CD4-positive, alpha-beta T cell (primary cell): ENCODE data around the gene SLC35B4. TPM values are rescaled to one million over a fixed set of nuclear protein-coding genes. Genes with fewer than 3 reads are reported as not detected.

Experiments
- ATAC-seq: fragments of 200-7000 bp; cut with Tn5 transposase; one replicate; pipeline ENCODE4 v1.10.0; 2022; ENCODE audit warnings: mild to moderate bottlenecking; ENCODE audit not compliant: poor library complexity
- CTCF ChIA-PET: fragments of 350-600 bp; sonication (Branson Sonifier 250); formaldehyde crosslinking; loops from one replicate; lab custom pipeline; 2021; ENCODE audit warnings: antibody characterized with exemption, inconsistent platforms; lab: Charles Lee
- POLR2A ChIA-PET: fragments of 350-600 bp; sonication (Branson Sonifier 250); formaldehyde crosslinking; loops from one replicate; lab custom pipeline; 2021; ENCODE audit warnings: antibody characterized with exemption, inconsistent platforms; lab: Charles Lee
- DNase-seq, 14 experiments: peaks; one replicate each; pipeline ENCODE4 v3.0.0-alpha.2; 2013 to 2020; ENCODE audit warnings: mixed read lengths in 2 of 14
- H3K27ac ChIP-seq, 2 donors: one replicate each; pipeline versions ENCODE4 v1.5.1 to v1.7.0; 2013; ENCODE audit warnings: low read length in 2 of 2, low read depth in 1 of 2, mild to moderate bottlenecking in 1 of 2
- H3K27me3 ChIP-seq, 2 experiments: 1 replicate in 1 of 2; 2 replicates in 1 of 2; pipeline versions ENCODE4 v1.6.1 to v1.7.0; 2013; ENCODE audit warnings: low read length in 2 of 2, control low read depth in 1 of 2, mild to moderate bottlenecking in 1 of 2, moderate library complexity in 1 of 2; ENCODE audit not compliant: insufficient read depth in 2 of 2, control insufficient read depth in 1 of 2
- H3K36me3 ChIP-seq: one replicate; pipeline ENCODE4 v1.6.1; 2013; ENCODE audit warnings: low read length, control low read depth; ENCODE audit not compliant: insufficient read depth
- H3K4me1 ChIP-seq: one replicate; pipeline ENCODE4 v1.6.1; 2013; ENCODE audit warnings: low read length, control low read depth; ENCODE audit not compliant: insufficient read depth
- H3K4me3 ChIP-seq: one replicate; pipeline ENCODE4 v1.5.1; 2013; ENCODE audit warnings: mild to moderate bottlenecking, low read length, moderate library complexity
- H3K9me3 ChIP-seq, 2 experiments: 1 replicate in 1 of 2; 2 replicates in 1 of 2; pipeline versions ENCODE4 v1.6.1 to v1.7.0; 2013; ENCODE audit warnings: low read length in 2 of 2, mild to moderate bottlenecking in 2 of 2, control low read depth in 1 of 2, moderate library complexity in 1 of 2; ENCODE audit not compliant: control insufficient read depth in 1 of 2, insufficient read depth in 1 of 2
- H3K27ac Mint-ChIP-seq: one replicate; pipeline ENCODE4 v1.8.0; 2020; ENCODE audit warnings: mixed read lengths
- H3K27me3 Mint-ChIP-seq: one replicate; pipeline ENCODE4 v1.8.0; 2021; ENCODE audit warnings: mixed read lengths
- H3K36me3 Mint-ChIP-seq: one replicate; pipeline ENCODE4 v1.8.0; 2021; ENCODE audit warnings: low read depth, mixed read lengths
- H3K4me1 Mint-ChIP-seq: one replicate; pipeline ENCODE4 v1.8.0; 2021; ENCODE audit warnings: low read depth, mixed read lengths
- H3K4me3 Mint-ChIP-seq: one replicate; pipeline ENCODE4 v1.8.0; 2020; ENCODE audit warnings: mild to moderate bottlenecking, mixed read lengths
- H3K9me3 Mint-ChIP-seq: one replicate; pipeline ENCODE4 v1.8.0; 2020; ENCODE audit warnings: mixed read lengths
- CTCF ChIP-seq: fragments of 200-600 bp; IDR thresholded peaks from one replicate; pipeline ENCODE4 v1.8.0; 2022; ENCODE audit warnings: antibody characterized with exemption, mild to moderate bottlenecking
- intact Hi-C, 2 experiments: fragments of 100-400 bp; cut with DNase I in 1 of 2; cut with micrococcal nuclease in 1 of 2; formaldehyde crosslinking; loops; one replicate each; pipeline versions ENCODE4 v1.15.1 to v1.9.0; 2023 to 2025; cut with DNase I, micrococcal nuclease
- polyA plus RNA-seq, 2 donors: library from polyadenylated mRNA; unstranded; fragments of 120-200 nt; gene quantifications; one replicate each; pipeline ENCODE4 v1.2.1, GENCODE V29; 2013
- total RNA-seq, 174 experiments: library from RNA in 2 of 174; stranded (reverse) in 2 of 174; gene quantifications; one replicate each; pipeline ENCODE4 v1.2.3 and lab custom pipeline; 2021 to 2026

The SLC35B4 gene
- 1 to 10 TPM; 5.8 to 7.8 TPM for total RNA-seq
- 9.9 TPM for polyA plus RNA-seq (2013, experiment 1 of 2)
- 9.2 TPM for polyA plus RNA-seq (2013, experiment 2 of 2)
- 12.6 to 67.5 (median 32.8) reads per million in 172 experiments for total RNA-seq (lab: John Stamatoyannopoulos, UW)

- ChIA-PET POLR2A (interaction anchor here (1.0 to 2.6 kb wide), 10 partner anchors 9 to 1235 kb away, joined by 3 to 8 read pairs (median 4); partner anchors contain the start of genes AKR1B1, CHCHD3, LRGUK and TMEM140), CTCF (interaction anchor here (0.6 to 1.8 kb wide), 7 partner anchors 9 to 1345 kb away, joined by 3 to 6 read pairs (median 3); partner anchors contain the start of genes AKR1B1, LRGUK and STMP1)
- H3K4me3 Mint-ChIP-seq, result peak within 1 kb of the TSS; percentile 93
- ATAC-seq (peak; percentile 96), DNase-seq (peak; percentile 90 to 97 (median 92))
- Histone ChIP-seq H3K36me3 (no peaks in the 10 kb centered on the region), H3K9me3 (no peaks in the 10 kb centered on the region), H3K27ac (peak within 1 kb of the TSS; percentile 36 to 65), H3K4me1 (peaks cover 15% of the 10 kb centered on the region), H3K4me3 (peak within 1 kb of the TSS; percentile 98), H3K27me3 (no peaks in the 10 kb centered on the region)
- TF ChIP-seq CTCF, result peak; percentile 27
- H3K36me3 Mint-ChIP-seq, result peaks cover 4% of the 10 kb centered on the region
- intact Hi-C loops, result loop anchor here (1.0 to 10.0 kb wide), 10 partner anchors 141 to 1668 kb away; partner anchors contain the start of genes EXOC4 (in 2 of the 2), AKR1B1 (in 1 of the 2), CHCHD3 (in 1 of the 2) and LRGUK (in 1 of the 2)
- H3K27me3 Mint-ChIP-seq, result no peaks in the 10 kb centered on the region
- H3K9me3 Mint-ChIP-seq, result no peaks in the 10 kb centered on the region
- H3K4me1 Mint-ChIP-seq, result peaks cover 26% of the 10 kb centered on the region
- peak within 1 kb of the TSS; percentile 77 for H3K27ac Mint-ChIP-seq
Measured at GRCh38 chr7:134316539-134317344, at the start of gene SLC35B4. SLC35B4 (minus strand) TSS chr7:134316930; CDS start chr7:134316751, 179 bp downstream.

GRCh38 chr7:134366481-134366880 lies 49.8 kb upstream of the SLC35B4 start:
- H3K4me1 ChIP-seq, result no peaks in the 10 kb centered on the region
- Mint-ChIP-seq H3K4me3 (no peak overlapping the region), H3K36me3 (no peaks in the 10 kb centered on the region), H3K9me3 (no peaks in the 10 kb centered on the region), H3K4me1 (no peaks in the 10 kb centered on the region), H3K27me3 (peaks cover 43% of the 10 kb centered on the region), H3K27ac (no peak overlapping the region)
- intact Hi-C loops, result no loop called here
- no peaks in the 10 kb centered on the region for H3K36me3 ChIP-seq
- H3K27ac ChIP-seq, result no peak overlapping the region
- ChIA-PET POLR2A (no interaction called here), CTCF (no interaction called here)
- no peak for DNase-seq
- H3K27me3 ChIP-seq, result peaks cover 18 to 24% of the 10 kb centered on the region in 2 experiments
- H3K4me3 ChIP-seq, result no peak overlapping the region
- ATAC-seq, result no peak
- H3K9me3 ChIP-seq, result no peaks in the 10 kb centered on the region
- no peak for TF ChIP-seq CTCF

GRCh38 chr7:134365341-134366054 lies 48.8 kb upstream of the SLC35B4 start:
- Mint-ChIP-seq H3K4me1 (no peaks in the 10 kb centered on the region), H3K27me3 (peaks cover 37% of the 10 kb centered on the region), H3K36me3 (no peaks in the 10 kb centered on the region), H3K9me3 (no peaks in the 10 kb centered on the region), H3K27ac (no peak overlapping the region), H3K4me3 (no peak overlapping the region)
- DNase-seq (no peak), ATAC-seq (no peak)
- no peaks in the 10 kb centered on the region for H3K4me1 ChIP-seq
- no peaks in the 10 kb centered on the region for H3K9me3 ChIP-seq
- no peak for TF ChIP-seq CTCF
- ChIA-PET CTCF (no interaction called here), POLR2A (no interaction called here)
- intact Hi-C loops, result no loop called here
- peaks cover 18 to 21% of the 10 kb centered on the region in 2 experiments for H3K27me3 ChIP-seq
- H3K27ac ChIP-seq, result no peak overlapping the region
- H3K4me3 ChIP-seq, result no peak overlapping the region
- no peaks in the 10 kb centered on the region for H3K36me3 ChIP-seq
